CD4-positive, alpha-beta T cell treated with Interferon alpha-2 for 1 hour (primary cell): Measurements from ENCODE around the gene PLIN5.

ENCODE experiments used
- DNase-seq, 2 donors: peaks; one replicate each; pipeline ENCODE4 v3.0.0-alpha.2; 2020 to 2022

Gene PLIN5

DNA sequence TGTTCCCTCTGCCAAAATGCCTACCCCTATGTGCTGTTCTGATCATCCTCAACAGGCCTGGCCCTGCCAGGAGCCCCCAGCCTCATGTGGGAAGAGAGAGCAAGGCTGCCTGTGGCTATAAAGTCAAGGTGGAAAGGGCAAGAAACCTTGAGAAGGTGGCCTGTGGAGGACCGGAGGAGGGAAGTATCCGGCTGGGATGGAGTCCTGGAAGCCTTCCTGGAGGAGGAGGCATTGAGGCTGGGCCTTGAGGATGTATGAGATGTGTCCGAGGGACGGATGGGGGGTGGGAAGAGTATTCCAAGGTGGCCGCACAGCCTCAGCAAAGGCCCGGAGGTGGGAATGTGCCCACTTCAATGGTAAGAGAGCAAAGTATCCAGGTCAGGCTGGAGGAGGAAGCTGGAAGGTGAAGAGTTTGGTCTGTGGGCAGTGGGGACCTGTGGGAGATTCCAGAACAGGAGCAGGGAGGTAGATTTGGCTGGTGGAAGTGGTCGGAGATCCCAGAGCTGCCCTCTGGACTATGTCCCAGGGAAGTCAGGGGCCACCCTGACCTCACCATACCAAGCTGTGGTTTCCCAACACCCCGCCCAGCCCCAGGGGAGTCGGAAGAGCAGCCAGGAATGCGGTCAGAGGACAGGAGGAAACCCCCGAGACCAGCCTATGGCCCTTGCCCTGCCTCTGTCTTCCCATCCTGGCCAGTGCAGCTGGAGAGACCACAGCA lies 13.7 kb downstream of the PLIN5 start:
- DNase-seq, result no peak

DNA sequence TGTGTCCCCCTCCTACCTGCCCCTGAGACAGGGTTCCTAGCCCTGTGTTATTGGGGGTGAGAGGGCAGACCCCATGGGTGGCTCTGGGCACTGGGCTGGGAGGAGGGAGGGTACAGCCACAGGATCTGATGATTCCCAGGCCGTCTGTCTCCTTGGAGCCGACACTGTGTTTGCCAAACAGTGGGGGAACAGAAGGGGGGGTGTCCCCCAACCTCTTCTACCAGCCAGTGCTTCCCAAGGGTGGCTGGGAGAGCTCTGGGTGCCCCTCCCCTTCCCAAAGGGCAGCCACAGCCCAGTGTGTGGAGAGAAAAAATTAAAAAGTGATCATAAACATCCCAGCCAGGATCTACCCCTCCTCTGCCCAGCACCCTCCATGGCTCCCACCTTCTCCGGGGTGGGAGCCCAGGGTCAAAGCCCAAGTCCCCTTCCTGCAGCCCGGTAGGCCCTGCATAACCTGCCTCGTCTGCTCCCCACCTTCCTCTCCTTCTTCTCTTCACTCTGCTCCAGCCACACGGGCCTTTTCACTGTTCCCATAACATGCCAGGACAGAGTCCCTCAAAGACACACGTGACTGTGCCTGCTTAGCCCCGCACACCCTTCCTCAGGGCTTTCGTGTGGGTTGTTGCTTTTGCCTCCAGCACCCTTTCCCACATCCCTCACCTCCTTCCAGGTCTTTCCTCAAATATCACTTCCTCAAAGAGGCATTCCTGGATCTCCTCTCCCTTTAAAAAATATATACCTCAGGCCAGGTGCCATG lies 15.3 kb downstream of the PLIN5 start:
- DNase-seq, result no peak

DNA sequence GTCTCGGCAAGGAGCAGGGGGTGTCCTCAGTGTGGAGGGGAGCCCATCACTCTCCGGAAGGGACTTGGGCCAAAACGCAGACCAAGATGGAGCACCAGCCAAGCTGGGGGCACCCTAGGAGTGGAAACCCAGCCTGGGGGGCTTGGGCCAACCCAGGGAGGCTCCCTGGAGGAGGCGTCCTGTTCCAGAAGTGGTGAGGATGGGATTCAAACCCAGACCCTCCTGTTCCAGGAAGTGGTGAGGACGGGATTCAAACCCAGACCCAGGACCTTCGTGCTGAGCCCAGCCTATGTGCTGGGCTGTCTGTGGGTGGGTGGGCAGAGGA lies 15.9 kb downstream of the PLIN5 start:
- DNase-seq, result no peak

DNA sequence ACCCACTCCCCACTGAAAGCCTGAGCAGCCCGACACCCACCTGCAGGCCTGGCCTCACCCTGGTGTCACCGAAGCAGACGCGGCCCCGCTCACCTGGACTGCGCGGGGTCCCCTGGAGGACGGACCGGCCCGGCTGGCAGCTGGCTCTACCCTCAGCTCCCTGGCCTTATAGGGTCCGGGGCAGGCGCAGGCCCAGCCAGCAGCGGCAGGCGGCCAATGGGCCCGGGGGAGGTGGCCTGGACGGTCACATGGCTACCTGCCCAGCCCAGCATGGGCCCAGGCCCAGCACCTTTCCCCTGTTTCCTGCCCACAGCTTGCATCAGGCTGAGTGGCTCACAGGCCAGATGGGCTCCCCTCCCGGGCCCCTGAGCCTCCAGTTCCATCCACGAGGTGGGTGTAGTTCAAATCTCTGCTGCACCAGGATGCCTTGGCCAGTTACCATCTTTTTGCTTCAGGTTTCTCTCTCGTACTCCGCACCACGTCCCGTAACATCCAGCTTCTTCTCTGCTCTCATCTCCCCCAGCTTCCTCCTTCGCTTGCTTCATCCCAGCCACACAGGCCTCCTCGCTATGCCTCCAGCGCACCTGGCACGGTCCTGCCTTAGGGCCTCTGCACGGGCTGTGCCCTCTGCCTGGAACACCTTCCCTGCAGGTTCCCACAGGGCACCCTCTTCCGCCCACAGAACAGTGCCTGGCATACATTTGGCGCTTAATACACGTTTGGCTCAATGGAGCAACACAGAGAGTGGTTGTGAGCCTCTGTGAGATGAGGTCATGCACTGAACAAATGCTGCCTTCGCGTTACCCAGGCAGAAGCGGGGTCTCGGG lies 16.5 kb downstream of the PLIN5 start, which contains the start of gene PLIN4:
TSS of gene PLIN4 (minus strand) at position 142 of the 827 bp plus-strand sequence. CDS start 214 bp downstream, outside the sequence.
- no peak for DNase-seq

DNA sequence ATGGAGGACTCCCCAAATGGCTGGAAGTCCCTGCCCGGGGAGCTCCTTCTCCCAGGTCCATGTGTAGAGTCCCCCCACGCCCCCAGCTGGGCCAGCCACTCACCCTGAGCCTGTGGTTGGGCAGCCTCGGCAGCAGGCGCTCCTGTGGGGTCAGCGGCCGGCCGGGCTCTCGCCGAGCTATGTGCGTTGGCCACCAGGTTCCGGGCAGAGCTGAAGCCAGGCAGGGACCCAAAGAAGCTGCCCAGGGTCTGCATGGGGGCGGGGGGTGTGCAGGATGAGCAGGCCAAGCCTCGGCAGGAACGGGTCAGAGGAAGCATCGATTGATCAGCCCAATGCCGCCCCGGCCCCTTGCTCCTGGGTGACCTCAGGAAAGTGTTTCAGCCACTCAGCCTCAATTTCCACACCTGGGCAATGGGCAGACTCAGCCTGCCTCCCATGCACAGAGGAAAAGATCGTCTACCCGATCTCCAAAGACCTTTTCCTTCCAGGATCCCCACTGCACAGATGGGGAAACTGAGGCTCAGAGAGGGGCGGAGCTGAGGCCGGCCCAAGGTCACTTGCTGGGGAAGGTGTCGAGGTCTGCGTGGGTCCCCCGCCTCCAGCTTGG lies 17.5 kb downstream of the PLIN5 start:
- DNase-seq, result no peak

DNA sequence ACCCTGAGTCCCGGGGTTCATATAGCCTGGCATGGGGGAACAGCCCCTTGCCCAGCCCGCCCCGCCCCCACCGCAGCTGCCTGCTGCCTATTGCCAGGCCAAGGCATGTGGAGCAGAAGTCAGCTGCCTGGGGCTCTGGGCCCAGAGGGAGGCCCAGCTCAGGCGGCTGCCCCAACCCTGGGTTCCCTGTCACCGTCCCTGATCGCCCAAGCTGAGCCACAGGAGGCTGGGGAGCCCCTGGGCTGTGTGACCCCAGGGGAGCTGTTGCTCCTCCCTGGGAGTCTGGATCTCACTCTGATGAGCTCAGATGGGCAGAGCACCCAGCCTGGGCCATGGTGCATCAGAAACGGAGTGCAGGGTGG lies 18.1 kb downstream of the PLIN5 start:
- DNase-seq, result no peak

DNA sequence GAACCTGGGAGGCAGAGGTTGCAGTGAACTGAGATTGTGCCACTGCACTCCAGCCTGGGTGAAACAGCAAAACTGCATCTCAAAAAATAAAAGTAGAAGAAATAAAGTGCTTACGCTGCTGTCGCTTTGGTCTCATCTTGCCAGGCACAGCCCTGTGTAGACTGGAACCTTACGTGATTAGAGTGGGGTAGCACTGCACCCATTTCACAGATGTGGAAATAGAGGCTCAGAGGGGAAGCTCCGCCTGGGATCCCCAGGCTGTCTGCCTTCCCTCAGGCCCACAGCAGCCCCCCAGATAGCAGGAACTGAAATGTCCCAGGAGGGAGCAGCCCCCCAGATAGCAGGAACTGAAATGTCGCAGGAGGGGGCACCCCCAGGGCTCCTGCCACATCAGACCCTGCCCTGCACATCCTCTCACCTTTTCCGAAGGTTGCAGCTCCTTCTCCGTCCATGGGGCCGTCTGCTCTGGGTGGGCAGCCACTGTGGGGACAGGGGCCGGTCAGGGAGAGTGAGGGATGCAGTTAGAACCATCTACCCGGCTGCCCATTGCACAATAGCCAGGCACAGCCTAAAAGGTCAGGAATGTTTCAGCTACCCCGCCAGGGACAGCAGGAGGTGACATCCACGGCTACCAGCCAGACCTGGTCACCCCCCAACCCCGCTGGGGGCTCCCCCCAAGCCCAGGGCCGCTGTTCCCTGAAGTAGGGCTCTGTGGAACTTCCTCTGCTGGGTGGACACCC lies 18.7 kb downstream of the PLIN5 start:
- DNase-seq, result no peak

DNA sequence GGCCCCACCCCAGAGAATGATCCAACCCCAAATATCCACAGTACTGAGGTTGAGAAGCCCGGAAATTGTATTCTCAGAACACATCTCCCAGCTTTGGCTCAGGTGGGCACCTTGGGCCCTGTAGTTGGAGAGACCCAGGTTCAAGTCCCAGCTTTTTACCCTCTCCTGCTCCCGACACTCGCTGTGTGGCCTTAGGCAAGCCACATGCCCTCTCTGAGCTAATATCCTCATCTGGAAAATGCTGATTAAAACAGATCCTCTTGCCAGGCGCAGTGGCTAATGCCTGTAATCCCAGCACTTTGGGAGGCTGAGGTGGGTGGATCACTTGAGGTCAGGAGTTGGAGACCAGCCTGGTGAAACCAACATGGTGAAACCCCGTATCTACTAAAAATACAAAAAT lies 19.3 kb downstream of the PLIN5 start:
- no peak for DNase-seq

DNA sequence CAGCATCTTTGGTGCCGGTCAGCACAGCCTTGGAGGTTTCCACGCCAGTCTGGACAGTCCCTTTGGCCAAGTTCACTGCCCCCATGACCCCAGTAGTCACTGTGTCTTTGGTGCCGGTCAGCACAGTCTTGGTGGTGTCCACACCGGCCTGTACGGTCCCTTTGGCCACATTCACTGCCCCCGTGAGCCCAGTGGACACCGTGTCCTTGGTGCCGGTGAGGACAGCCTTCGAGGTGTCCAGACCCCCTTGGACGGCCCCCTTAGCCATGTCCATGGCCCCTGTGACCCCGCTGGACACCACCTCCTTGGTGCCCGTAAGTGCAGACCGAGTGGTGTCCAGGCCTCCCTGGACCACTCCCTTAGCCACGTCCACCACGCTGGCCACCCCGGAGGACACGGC lies 21.8 kb downstream of the PLIN5 start:
- DNase-seq, result no peak

DNA sequence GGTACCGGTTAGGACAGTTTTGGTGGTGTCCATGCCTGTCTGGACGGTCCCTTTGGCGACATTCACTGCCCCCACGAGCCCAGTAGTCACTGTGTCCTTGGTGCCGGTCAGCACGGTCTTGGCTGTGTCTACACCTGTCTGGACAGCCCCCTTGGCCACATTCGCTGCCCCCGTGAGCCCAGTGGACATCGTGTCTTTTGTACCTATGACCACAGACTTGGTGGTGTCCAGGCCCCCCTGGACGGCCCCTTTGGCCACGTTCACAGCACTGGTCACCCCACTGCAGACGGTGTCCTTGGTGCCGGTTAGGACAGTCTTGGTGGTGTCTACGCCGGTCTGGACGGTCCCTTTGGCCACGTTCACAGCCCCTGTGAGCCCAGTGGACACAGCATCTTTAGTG lies 23.0 kb downstream of the PLIN5 start:
- no peak for DNase-seq

DNA sequence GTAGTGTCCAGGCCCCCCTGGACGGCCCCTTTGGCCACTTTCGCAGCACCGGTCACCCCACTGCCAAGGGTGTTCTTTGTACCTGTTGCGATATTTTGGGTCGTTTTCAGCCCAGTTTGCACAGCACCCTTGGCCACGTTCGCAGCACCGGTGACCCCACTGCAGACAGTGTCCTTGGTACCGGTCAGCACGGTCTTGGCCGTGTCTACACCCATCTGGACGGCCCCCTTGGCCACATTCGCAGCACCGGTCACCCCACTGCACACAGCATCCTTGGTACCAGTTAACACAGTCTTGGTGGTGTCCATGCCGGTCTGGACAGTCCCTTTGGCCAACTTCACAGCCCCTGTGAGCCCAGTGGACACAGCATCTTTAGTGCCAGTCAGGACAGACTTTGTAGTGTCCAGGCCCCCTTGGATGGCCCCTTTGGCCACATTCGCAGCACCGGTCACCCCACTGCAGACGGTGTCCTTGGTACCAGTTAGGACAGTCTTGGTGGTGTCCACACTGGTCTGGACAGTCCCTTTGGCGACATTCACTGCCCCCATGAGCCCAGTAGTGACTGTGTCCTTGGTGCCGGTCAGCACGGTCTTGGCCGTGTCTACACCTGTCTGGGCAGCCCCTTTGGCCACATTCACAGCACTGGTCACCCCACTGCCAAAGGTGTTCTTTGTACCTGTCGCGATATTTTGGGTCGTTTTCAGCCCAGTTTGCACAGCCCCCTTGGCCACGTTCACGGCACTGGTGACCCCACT lies 23.5 kb downstream of the PLIN5 start:
- no peak for DNase-seq

DNA sequence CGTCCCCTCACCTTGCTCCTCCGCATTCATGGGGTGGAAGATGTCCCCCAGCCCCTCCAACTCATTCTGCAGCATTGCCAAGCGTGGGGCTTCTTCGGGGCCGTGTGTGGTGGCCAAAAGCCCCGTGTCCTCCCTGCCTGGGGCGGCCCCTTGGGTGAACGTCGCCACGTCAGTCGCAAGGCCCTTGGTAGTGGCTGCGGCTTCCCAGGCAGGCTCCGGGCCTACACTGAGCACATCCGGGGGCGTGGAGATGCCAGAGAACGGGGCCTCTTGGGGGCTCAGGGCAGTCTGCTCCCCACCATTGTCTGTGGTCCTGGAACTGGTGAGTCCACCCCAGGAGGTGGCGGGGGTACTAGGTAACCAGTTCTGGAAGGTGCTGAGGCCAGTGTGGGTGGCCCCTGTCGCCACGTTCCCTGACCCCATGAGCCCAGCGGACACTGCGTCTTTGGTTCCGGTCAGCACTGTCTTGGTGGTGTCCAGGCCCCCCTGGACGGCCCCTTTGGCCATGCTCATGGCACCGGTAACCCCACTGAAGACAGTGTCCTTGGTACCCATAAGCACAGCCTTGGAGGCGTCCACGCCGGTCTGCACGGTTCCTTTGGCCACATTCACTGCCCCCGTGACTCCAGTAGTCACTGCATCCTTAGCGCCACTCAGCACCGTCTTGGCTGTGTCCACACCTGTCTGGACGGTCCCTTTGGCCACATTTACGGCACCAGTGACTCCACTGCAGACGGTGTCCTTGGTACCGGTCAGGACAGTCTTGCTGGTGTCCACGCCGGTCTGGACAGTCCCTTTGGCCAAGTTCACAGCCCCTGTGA lies 24.4 kb downstream of the PLIN5 start:
- no peak for DNase-seq

DNA sequence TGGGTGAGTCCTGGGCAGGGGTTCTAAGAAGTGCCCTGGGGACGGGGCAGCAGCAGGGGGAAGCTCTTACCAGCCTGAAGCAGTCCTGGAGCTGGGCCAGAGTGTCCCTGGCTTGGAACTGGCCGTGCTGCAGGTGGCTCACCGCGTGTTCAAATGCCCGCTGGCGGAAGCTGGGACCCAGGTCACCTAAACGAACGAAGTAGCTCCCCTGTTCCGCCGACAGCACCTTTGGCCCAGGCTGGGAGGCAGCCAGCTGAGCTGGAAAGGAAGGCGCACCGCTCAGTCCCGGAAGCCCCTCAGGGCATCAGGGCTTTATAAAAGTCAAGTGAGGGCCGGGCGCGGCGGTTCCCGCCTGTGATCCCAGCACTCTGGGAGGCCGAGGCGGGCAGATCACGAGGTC lies 26.3 kb downstream of the PLIN5 start:
- DNase-seq, result no peak

DNA sequence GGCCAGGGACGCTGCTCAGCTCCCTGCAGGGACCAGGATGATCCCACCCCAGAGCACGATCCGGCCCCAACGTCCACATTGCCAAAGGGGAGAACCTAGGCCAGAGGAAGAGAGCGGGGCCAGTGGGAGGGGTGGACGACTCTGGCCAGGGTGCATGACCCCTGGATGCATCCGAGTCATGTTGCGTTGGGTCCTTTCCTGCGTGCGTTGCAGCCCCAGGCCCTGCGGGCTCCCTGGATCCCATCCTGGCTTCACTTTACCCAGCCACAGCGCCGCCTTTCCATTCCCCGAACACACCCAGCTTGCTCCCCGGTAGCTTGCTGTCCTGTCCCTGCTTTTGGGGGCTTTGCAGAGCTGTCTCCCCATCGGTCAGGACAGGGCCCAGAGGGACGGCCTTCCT lies 27.2 kb downstream of the PLIN5 start:
- no peak for DNase-seq

DNA sequence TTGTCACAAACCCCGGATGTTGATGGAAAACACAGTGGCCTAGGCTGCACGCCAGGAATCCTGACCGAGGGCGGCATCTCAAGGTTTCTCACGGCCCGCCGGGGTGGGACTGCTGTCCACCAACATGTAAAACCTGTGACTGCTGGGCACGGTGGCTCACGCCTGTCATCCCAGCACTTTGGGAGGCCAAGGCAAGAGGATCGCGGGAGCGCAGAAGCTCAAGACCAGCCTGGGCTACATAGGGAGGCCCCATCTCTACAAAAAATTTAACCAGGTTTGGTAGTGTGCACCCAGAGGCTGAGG lies 27.9 kb downstream of the PLIN5 start:
- no peak for DNase-seq

DNA sequence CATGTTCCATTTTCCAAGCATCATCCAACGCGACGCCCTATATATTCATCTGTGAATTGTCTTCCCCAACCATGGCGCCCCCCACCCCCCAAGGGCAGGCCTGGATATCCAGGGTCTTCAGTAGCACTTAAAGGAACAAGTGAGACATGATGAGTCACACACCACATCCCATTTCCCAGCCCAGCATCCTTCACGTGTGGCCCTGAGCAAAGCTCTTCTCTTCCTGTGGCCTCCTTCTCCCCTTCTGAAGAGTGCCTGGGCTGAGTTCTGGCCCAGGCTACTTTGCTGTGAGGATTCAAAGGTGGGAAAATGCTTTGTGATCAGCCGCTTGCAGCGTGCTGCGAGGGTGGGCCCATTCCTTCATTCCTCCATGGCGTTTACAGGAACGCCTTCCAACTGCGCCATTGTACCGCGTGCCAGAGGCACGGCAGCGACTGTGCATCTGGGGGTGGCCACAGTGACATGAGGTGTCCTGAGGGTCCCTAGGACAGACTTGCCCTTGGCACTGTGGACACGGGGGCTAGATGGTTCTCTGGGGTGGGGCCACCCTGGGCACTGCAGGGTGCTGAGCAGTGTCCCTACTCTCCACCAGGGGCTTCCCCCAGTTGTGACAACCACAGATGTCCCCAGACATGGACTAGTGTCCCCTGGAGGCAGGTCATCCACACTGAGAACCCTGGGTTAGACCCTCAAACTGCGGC lies 28.4 kb downstream of the PLIN5 start:
- DNase-seq, result no peak

DNA sequence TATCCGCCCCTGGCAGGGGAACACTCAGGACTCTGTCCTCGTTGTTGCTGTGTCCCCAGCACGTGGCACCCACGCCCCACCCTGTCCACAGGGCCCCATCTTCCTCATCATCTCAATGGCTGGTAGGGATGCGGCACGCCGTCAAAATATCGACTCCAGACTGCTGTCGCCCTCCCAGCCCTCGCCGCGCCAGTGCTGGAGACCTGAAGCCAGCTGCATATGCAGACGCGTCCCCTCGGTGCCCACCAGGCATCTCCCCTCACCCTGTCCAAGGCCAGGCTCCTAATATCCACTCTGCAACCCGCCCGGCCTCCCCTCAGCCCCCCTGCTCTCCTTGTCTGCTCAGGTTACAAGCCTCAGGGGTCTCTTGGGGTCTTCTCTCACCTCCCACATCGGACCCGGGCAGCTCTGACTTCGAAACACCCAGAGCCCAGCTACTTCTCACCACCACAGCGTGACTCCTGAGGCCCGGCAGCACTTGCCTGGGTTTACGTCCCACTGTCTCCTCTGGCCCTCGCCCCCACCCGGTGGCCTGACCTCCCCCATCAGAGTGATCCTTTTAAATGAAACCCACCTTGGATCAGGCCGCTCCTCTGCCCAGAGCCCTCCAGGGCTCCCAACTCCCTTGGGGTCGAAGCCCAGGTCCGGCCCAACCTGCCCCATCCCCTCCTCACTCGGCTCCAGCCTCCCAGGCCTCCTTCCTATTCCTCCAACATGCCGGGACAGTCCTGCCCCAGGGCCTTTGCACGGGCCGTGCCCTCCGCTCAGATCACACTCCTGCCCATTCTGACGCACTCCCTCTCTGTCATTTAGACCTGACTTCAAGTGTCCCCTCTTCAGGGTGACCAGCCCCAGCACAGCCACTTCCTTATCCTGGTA lies 29.2 kb downstream of the PLIN5 start:
- DNase-seq, result no peak

DNA sequence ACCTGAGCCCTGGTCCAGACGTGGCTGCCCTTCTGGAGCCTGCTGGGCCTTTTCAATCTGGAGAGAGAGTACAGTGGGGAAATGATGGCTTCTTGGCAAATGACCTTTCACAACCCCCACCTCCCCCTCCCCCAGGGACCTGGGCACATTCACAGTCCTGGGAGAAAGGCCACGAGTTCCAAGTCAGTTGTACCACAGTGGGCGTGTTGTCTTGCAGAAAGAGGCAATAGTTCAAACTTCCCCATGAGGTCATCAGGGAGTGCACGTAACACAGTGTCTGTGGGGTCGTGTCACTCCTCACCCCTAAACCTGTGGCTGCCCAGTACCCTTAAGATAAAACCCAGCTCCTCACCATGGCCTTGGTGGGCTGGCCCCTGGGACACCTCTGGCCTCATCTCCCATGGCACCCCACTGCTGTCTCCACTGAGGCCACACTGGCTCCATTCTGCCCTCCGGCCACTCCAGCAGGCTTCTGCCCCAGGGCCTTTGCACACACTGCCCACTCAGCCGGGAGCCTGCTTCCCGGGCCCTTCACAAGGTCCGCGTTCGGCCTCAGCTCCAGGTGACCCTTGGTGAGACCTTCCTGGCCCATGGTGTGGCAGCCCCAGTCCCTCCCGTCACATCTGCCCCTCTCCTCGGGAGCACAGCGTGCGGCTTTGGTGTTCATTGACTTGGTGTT lies 30.0 kb downstream of the PLIN5 start:
- DNase-seq, result no peak

DNA sequence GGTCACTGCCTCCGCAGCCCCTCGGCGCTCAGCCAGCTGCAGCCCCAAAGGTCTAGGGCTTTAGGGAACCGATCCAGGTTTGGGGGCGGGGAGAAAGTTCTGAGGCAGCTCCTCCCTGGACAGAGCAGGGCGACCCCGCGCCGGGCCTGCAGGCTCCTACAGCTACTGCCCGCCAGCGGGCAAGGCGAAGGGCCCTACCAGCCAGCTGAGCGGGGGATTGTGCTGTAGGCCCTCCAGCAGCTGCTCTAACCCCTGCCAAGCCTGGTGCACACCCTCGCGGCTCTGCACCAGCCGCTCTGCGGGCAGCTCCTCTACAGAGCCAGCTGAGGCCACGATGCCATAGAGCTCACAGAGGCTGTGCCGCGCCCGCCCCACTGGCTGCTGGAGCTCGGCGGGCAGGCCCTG lies 30.7 kb downstream of the PLIN5 start:
- DNase-seq, result no peak
